AG10803 (cell line): ENCODE data around the gene ILF2.
"Not testable (repeated sequence)": the region's sequence is repeated elsewhere in the genome, so short reads cannot be mapped to it uniquely, and the experiment has no call there.

Experiments used
- DNase-seq: peaks from one replicate; pipeline ENCODE4 v3.0.0; 2010; ENCODE audit warnings: low read depth
- H3K4me3 ChIP-seq: 2 replicates; pipeline ENCODE4 v1.5.1; 2011; ENCODE audit warnings: mild to moderate bottlenecking, low read length, control low read depth
- TF ChIP-seq, protein P1 (sequence below): conservative IDR thresholded peaks from 2 replicates; pipeline ENCODE4 v1.5.1; 2011; ENCODE audit warnings: mild to moderate bottlenecking, low read length, control low read depth, inconsistent platforms

Gene ILF2

GRCh38 chr1:153670859-153671627 is at the start of gene ILF2:
Gene ILF2, minus strand, starts transcription at chr1:153670993. Its CDS starts 71 bp downstream, at chr1:153670922.
- peak within 1 kb of the TSS; percentile 89 for H3K4me3 ChIP-seq
- TF ChIP-seq, protein P1, sequence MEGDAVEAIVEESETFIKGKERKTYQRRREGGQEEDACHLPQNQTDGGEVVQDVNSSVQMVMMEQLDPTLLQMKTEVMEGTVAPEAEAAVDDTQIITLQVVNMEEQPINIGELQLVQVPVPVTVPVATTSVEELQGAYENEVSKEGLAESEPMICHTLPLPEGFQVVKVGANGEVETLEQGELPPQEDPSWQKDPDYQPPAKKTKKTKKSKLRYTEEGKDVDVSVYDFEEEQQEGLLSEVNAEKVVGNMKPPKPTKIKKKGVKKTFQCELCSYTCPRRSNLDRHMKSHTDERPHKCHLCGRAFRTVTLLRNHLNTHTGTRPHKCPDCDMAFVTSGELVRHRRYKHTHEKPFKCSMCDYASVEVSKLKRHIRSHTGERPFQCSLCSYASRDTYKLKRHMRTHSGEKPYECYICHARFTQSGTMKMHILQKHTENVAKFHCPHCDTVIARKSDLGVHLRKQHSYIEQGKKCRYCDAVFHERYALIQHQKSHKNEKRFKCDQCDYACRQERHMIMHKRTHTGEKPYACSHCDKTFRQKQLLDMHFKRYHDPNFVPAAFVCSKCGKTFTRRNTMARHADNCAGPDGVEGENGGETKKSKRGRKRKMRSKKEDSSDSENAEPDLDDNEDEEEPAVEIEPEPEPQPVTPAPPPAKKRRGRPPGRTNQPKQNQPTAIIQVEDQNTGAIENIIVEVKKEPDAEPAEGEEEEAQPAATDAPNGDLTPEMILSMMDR: peak; percentile 37
- DNase-seq: peak; percentile 100

DNA sequence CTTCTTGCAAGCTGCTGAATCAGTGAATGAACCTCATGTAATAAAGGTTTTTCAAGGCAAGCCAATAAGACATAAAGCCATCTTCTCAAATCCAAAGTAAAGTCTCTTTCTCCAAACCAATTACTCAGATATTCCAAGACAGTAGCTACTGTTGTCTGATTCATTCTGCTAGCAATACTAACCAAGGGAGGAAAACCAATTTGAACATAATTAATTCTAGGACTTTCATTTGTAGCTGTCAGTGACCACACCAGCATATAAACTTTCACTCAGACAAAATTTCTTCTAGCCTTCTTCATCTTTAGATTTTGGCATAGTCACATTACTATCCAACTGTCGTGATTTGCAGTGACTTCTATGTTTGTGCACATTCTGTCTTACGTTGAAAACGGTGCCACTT is 46.5 kb upstream of the ILF2 start:
- no peak for DNase-seq
- no peak overlapping the region for H3K4me3 ChIP-seq
- TF ChIP-seq, protein P1: no peak

- H3K4me3 ChIP-seq, DNase-seq: not testable (repeated sequence)
Observed at GRCh38 chr1:153716211-153716610, 45.4 kb upstream of the ILF2 start.

- DNase-seq: no peak
- TF ChIP-seq, protein P1: no peak
- H3K4me3 ChIP-seq: no peak overlapping the region
Observed at GRCh38 chr1:153711026-153711425, 40.2 kb upstream of the ILF2 start.

DNA sequence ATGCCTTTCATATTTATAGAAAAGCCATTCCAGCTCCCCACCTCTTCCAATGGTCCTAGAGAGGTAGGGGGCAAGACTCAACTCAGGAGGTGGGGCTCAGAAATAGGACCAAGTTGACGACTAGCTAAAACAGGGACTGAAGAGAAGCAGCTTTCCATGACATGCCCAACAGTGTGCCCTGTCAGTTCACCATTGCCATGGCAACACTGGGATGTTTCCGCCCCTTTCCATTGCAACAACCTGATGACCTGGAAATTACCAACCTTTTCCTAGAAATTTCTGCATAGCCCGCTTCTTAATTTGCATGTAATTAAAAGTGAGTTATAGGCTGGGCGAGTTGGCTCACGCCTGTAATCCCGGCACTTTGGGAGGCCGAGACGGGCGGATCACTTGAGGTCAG is 34.7 kb upstream of the ILF2 start:
- no peak overlapping the region for H3K4me3 ChIP-seq
- DNase-seq: no peak
- TF ChIP-seq, protein P1: no peak

GRCh38 chr1:153699768-153700167 is 29.0 kb upstream of the ILF2 start:
- TF ChIP-seq, protein P1: no peak
- no peak overlapping the region for H3K4me3 ChIP-seq
- no peak for DNase-seq

DNA sequence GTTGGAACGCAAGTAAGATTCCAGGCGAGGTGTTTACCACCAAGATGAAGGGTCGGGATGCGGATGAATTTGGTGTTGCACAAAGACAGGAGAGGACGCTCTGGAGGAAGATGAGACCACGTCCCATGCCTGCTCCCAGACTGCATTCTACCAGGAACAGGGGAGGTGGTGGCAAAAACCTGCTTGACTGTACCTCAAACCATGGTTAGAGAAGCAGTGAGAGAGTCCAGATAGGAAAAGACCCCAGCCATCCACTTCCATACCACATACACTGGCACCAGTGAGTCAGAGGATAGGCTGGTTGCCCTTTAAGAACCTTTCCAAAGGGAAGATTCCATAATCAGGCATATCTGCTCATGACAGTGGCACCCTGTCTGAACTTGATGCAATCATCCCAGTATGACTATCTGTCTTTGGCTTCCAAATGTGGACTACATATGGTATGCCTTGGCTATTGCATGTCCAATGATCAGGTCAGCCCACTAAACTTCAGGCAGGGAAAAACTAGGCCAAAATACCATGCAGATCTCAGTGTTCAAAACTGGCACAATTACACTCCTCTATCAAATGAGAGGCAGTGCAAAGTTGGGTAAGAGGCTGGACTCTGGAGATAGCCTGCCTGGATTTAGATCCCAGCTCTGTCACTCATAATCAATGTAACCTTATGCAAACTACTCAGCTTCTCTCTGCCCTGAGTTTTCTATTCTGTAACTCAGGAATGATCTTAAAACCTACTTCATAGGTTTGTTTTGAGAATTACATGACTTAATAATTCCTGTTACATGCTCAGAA is 28.3 kb upstream of the ILF2 start:
- DNase-seq: peak; percentile 83
- TF ChIP-seq, protein P1: no peak
- no peak overlapping the region for H3K4me3 ChIP-seq
